Measurements from ENCODE around the gene ANO2.

The ANO2 gene

DNA sequence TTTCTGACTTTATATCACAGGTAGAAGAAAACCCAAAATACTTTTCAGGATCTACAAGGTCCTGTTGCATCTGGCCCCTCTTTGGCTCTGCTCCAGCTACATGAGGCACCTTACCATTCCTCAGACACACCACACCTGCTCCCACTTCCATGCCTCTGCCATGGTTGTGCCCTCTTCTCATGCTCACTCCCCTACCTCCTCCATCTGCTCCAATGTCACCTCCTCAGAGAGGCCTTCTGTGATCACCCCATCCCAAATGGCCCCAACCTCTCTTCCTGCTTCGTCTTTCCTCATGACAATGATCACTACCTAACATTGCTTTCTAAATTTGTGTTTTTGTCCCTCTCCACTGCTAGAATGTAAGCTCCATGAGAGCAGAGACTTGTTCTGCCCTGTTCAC is 174.3 kb downstream of the ANO2 start:
- no peak for DNase-seq

DNA sequence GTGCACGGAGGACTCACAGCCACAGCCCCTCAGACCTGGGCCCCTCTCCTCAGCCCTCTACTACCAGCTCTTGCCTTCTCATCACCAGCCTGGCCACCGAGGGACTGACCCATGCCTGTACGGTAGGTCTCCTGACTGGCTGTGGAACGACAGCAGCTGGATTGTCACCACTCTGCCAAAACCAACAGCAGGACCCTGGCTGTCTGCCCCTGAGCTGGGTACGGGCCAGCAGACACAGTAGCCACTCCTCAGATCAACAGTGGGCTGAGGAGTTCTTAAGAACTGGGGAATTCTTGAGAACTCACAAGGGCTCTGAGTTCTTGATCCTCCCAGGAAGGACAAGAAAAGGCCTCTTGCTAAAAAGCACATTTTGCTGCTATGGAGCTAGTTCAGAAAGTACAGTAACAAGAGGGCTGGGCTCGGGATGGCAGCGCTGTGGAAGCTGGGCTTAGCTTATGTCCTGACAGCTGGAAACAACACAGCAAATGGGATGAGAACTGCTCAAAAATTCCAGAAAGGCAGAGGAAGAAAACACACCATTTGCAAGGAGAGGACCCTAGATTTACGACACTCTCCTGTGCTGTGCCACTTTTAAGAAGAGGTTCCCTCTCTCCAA is 176.4 kb downstream of the ANO2 start:
- DNase-seq: no peak

DNA sequence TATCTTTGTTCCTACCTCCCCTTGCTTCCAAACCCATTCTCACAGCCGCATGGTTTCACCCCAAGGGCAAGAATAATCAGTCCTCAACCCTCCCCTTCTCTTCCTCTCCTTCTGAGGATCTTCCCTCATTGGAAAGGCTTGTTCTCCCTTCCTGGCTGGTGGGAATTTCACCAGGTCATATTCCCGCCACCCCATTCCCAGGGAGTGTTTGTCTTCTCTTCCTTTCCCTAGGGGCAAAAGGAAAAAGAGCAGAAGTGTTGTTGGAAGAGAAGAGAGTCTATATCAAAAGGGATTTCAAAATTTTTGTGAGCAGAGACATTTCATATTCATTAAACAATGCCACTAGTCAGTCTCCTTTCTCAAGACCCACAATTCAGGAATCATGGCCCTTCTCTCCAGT is 176.9 kb downstream of the ANO2 start:
- no peak for DNase-seq

DNA sequence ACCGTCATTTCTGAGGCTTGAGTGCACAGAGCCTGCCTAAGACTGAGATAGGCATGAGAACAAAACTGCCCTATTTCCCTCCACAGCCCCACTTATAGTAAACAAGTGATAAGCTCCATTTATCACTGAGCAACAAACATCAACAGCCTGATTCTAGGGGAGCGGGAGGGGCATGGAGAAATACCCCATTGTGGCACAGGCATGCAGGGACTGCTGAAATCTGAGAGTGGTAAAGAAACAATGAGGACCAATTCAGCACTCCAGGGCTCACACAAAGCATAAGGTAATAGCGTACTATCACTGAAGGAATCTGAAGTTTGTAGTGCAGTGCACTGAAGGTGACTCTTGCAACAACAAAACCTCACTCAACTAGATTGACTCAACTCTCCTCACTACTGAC is 186.7 kb downstream of the ANO2 start:
- DNase-seq: no peak

DNA sequence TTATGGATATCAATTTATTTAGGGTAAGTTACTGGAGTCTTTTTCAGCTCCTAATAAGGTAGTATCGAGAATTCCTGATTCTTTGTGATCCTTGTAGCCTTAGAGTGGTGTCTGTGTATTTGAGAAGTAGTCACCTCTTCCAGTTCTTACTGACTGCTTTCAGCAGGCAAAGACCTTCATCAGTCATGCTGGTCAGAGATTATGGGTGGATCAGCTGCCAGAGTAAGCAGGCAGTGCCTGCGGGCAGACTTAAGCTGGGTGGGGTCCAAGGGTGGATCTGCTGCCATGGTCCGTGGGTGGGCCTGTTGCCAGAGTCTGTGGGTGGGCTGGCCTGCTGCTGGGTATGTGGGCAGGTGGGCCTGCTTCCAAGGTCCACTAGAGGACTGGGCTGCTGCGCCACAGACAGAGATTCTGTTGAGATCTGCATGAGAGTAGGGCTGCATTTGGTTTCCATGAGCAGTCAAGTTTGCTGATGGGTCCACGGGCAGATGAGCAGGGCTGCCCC is 188.7 kb downstream of the ANO2 start:
- no peak for DNase-seq

DNA sequence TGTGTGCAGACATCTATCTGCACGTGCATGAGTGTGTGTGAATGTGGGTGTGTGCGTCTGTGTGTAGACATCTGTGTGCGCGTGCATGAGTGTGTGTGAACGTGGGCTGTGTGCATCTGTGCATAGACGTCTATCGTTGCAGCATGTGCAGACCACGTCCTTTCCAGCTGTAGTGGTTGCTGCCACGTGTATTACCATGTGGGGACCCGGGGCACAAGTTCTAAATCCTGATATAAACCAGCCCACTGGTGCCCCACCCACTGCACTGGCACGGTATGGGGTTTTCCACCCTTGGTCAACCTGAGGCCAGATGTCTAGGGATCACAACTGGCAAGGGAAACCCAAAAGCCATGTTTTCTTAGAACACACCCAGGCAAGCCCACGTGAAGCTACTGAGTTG is 197.0 kb downstream of the ANO2 start:
- DNase-seq: no peak

DNA sequence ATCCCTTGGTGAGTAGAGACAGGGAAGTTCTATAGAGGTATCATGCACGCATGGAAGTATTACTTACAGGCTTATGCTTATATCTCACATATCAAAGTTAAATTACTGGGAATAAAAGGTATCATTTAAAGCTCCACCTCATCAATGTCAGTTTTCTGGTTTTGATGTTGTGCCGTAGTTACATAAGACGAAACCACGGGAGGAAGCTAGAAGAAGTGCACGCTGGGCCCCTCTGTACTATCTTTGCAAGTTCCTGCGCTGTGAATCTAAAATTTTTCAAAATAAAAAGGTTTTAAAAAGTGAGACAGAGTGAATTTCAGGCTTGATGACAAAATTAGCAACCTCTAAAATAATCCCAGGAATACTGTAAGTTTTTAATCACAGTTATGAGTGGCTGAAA is 198.1 kb downstream of the ANO2 start:
- DNase-seq: no peak

DNA sequence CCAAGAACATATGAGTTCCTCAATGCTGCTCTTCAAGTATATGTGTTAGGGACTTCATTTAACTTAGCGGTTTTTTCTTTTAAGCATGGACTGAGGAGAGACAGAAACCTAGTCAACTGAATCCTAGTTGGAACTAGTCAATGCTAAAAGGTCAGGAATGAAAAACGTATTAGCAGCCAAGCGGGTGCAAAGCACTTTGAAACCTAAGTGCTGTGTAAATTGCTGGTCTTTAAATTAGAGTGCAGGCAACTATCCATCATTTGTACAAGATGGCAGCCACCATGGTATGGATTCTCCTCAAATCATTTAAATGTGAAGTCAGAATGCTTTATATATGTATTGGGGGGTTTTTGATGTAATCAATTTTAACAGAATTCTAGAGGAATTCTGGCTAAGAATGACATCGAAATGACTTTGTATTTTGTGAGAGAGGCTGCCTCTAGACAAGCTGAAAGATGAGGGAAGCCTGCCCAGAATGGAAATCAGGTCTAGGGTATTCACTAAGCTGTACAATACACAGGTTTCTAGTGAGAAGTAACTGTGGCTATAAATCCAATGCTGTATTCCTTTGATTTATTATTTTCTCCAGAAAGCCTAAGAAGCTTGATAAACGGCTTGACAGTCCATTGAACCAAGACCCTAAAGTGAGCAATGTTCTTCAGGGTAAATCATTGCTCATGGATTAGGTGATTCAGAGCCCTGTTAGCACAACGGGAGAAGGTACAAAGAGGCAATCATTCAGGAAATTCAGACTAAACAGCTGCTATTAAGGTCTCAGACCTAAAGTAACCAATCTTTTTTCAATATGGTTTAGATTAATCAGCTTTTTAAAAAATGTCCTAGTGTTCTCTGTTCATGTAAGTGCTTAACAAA is 198.8 kb downstream of the ANO2 start:
- no peak for DNase-seq

DNA sequence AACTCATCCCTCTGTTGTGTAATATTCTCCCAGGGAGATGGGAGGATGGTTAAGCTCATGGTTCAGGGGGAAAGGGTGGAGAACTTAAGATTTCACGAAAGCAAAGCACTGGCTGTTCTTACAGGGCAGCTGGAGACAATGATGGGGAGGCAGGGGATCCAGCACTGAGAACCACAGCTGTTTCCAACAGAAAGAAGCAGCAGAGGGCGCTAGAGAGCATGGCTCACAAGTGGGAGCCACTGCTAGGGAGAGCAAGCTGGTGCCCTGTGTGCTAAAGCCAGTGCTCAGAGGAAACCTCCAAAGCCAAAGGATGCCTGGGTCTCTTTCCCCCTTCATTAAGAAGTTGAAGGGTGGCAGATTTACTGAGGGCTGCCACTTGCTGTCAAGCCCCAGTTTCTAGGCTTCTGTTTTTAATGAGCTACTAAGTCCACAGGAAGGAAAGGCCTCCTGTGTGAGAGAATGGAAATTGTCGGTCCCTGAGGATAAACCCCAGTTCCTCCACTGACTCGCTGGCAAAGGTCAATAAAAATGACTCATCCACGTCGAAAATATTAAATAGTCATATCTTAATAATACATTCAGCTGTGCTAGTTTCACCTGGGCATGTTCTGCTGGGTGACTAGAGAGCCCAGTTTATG is 199.7 kb downstream of the ANO2 start:
- peak; percentile 74 for DNase-seq

DNA sequence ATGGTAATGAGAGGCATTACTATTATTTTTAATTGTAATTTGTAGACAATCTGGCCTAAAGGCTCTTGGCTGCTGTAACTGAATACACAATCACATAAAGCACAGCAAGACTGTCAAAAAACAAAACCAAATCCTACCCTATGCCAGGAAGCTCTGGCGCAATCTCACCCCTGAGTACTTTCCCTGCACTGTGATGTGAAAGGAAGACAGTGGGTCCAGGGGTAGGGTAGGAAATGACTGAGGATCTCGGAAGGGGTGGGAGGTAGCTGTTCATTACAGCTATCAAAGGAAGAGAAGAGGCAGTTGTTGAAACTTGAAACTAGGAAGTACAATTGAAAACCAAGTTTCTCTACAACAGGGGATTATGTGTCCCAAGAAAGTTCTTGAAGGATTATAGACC is 202.8 kb downstream of the ANO2 start:
- no peak for DNase-seq

DNA sequence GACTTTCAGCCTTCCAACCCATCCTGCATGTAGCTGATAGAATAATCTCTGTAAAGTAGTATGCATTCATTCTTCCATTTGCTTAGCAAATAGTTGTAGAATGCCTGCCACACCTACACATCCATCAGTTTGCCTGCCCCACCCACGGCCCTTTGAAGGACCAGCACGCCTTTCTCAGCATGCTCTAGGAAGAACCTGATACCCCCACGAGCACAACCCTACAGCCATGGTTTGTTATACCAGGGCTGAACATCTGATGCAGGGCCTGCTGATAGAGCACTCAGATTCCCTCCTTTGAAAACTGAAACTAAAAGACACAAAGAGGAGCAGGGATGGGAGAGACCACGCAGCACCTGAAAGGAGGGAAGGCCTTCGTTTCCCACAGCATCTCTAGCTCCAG is 205.1 kb downstream of the ANO2 start:
- no peak for DNase-seq

DNA sequence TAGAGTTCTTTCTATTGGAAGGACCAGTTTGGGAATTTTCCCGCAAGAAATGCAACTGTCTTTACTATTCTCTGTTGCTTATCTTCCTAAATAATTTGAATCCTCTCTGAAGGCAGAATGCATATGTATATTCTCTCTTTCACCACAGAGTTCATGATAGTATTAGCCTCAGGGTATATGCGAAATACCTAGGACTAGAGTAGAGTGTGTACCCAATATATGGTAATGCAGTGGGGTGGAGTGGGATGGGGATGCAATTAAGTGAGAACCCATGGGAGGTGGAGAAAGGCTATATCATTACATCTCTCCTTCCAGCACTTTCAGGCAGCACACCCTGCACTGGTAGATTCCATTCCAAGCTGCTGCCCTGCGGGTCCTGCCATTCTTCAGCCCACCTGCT is 207.3 kb downstream of the ANO2 start:
- DNase-seq: no peak

DNA sequence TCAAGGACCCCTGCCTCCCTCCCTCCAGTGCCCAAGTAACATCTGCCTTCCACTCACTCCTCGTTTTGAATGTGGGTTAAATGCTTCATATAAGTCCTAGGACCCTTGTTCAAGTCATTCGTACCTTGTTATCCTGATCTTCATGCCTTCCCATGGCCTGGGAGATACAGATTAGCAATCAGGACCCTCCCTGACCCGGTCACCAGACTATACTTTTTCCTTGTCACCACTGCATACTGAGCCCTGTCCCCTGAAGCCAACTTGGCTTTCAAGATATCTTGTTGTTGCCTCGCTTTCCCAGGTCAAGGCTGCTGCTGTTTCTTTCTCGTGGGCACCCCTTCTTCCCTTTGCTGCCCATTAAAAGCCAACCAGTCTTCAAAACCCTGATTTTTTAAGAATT is 208.5 kb downstream of the ANO2 start:
- DNase-seq: no peak

DNA sequence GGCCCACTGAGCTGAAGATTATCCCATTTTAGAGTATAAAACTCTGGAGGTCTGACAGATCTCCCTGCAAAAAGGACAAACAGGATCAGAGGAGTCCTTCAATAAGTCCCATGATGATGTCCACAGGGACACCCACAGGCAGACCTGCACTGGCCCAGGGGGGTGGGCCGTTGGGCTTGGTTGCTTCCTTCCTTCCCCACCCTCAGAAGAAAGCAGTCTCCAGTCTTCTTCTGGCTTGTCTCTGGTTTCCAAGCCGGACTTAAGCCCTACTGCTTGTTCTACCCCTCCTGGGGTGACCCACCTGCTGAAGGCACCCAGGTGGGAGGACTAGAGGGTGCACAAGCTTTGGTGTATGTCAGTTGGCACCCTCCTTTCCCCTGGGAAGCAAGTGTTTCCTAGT is 209.0 kb downstream of the ANO2 start:
- no peak for DNase-seq

DNA sequence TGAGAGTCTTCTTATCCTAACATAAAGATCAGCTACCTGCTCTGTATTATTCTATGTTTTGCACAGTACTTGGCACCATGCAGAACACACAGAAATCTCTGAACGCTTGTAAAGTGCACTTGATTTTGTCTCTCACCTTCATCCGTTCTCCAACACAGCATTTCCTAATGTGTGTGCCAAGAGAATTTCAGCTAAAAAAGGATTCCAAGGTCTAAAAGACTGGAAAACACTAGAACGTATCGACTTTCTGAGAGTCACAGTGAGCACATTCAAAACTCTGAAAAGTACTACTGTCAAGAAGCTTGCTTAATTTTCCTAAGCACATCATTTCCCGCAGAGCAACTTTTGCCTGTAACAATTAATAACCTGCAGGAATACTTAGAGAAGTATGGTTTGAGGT is 211.1 kb downstream of the ANO2 start:
- DNase-seq: no peak

DNA sequence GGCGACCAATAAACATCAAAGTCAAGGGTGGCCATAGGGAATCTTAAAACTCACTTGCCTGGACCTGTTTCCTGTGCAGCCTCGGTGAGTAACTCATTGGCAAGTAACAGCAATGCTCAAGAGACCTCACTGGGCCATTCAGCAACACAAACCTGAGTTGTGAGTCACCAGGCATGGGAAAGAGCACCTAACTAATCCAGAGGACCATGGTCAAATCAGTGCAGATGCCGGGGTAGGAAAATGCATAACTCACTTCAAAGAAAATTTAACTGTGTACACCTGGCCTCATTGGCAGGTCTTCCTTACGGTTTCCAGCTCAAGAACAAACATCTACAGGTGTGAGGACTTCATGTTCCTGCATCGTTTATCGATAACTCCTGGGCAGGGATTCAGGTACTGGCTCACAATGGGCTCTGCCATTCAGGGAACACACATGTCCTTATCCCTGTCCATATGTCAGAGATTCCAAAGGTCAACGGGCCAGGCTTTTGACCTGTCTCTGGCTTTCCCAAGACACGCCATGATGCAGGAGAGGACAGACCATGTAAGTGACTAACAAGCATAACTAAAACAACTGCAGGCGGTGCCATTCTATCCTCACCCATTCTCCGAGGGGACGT is 211.8 kb downstream of the ANO2 start:
- no peak for DNase-seq

DNA sequence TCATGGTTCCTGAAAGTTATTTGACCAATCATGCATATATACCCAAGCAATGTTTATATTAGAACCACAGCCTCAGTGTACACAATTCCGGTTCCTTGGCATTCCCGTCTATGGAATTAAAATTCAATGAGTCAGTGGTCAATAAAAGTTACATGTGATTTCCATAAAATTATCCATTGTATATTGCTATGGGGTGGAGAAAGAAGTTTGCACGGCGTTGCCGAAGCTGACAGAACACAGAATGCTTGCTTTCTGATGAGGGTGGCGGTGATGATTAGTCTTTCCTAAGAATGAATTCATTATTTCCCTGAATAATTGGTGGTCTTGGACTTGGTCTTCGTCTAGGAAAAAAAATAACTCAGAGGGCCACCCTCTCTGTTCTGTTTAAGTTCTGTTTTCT is 214.1 kb downstream of the ANO2 start:
- DNase-seq: no peak

DNA sequence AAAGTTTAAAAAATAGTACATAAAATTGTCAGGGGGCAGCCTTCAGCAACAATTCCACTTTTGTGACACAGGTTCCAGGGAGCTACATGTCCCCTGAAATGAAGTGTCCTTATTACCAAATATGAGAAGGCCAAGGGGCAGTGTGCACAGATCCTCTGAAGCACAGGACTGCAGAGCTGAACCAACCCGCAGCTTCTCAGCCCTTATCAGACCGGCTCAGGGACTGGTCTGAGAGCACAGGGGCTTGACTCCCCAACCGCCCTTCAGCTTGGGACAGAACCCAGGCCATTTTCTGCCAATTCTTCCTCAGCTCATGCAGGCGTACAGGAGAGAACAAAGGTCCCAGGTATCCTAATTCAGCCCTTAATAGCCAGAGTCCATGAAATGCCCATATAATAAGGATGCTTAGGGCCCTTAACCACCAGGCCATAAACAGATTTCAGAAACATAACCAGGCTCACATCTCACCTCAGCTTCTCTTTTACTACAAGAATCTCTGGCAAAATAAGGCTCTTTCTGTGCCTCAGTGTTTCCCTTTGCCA is 221.3 kb downstream of the ANO2 start:
- peak; percentile 45 for DNase-seq

DNA sequence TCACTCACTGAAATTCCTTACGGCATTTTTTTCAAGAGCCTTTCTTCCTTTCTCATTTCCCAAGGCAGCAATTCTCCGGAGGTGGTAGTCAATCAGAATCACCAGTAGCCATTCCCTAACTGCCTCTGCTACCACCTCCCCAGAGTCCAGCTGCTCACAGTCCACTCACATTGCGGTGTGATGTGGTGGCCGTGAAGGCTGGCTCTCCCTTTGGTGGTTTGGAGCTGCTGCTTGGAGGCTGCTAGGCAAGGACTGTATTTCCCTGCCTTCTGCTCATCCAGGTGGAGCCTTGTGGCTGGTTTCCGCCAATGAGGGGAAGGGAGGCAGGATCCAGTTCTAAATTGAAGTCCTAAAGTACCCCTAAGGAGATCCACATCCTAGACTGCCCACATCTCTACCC is 222.0 kb downstream of the ANO2 start:
- no peak for DNase-seq

DNA sequence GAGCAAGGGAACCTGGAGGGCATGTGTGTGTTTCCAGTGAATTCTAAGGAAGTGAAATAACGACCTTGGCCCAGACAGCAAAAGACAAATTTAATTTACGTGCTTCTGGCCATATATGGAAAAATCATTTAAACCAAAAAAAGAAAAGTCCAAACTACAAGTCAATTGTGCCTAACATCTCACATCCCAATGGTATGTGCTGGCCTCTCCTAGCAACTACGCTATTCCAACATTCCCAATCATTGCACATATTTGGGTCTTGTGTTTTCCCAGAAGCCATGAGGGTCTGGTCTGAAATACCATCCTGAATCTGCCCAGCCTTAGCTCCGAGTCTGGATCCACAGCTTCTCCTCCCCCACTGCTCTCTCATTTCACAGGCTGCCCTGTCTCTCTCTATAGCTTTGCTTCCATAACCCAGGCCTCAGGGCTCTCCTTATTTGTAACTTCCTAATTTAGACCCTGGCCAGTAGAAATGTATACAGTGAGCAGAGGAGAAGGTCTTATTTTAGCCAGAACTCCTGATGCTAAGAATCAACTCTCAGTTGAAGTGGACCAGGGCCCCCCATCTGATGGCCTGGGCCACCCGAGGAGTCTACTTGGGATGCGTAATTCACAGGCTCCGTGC is 224.6 kb downstream of the ANO2 start:
- DNase-seq: no peak

DNA sequence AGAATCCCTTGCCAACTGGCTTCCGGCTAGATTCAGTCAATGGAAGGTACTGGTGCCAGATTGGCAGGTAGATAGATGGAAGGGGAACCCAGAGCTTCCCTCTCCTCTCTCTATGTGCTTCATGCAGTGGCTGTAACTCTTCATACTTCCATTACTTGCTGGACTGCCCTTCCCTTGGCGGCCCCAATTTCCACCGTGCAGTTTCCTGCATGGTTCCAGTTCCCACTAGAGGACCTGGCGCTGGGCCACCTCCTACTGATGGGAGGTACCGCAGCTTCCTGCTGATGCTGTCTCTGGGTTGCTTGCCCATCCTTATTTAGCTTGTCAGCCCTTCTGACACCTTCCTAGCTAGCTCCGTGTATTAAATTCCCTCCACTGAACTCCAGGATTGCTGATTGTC is 226.4 kb downstream of the ANO2 start:
- no peak for DNase-seq

DNA sequence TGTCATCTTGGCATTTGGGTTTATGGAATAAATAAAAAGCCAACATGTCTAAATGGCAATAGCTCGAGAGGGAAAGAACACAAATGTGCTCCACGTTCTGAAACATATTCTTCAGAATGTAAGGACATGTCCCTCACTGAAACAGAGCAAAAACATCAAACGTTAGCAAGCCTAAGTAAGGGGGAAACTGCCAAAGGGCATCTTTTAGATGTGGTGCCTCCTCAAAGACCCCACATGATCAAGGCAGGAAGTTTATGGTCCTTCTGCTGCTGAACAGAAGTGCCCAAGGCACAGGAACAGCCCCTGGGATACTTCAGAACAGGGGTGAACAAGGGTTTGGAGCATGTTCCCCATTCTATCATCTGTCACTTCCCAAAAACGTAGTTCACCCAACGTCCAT is 227.0 kb downstream of the ANO2 start:
- no peak for DNase-seq

DNA sequence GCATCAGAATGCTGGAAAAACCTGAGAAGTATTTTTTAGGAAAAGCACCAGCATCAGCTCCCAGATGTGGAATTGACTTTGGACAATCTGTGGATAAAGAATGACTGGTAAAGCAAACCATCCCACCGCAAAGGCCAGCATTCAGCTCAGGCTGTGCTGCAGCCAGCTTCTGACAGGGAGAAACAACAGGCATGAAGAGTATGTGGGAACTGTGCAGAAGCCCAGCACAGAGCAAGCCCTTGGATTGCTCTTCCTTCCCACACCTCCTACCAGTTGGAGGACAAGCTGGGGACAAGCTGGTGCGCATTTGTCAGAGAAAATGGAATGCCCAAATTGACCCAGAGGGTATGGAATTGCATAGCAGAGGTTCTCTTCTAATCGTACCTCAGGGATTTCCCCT is 228.1 kb downstream of the ANO2 start:
- DNase-seq: no peak

All from OCI-M1 (cell line).